H1 (cell line): ENCODE data around the gene GNAI2. TPM values are rescaled to one million over a fixed set of nuclear protein-coding genes. Genes with fewer than 3 reads are reported as not detected.

Experiments
- ATF3 ChIP-seq: IDR thresholded peaks from 2 replicates; pipeline ENCODE4 v1.6.1; 2011; ENCODE audit warnings: low read depth, mild to moderate bottlenecking, low read length; ENCODE audit not compliant: insufficient read depth
- CBX8 ChIP-seq: fragments of 300-800, 300-1000 bp; sonication (generic); IDR thresholded peaks from 2 replicates; pipeline ENCODE4 v1.7.1; 2016; ENCODE audit warnings: low read depth, low read length, borderline replicate concordance
- CREB1 ChIP-seq: IDR thresholded peaks from 2 replicates; pipeline ENCODE4 v1.6.1; 2012; ENCODE audit warnings: inconsistent platforms
- CTCF ChIP-seq, 3 experiments: IDR thresholded peaks; 1 replicate in 2 of 3; 2 replicates in 1 of 3; pipeline versions ENCODE4 v1.5.1 to v1.6.1; 2011; ENCODE audit warnings: low read length in 3 of 3, mild to moderate bottlenecking in 3 of 3, inconsistent platforms in 2 of 3, low read depth in 1 of 3, moderate library complexity in 1 of 3; ENCODE audit not compliant: insufficient read depth in 1 of 3; ENCODE audit errors: control extremely low read depth in 1 of 3
- EGR1 ChIP-seq: IDR thresholded peaks from 2 replicates; pipeline ENCODE4 v1.6.1; 2011; ENCODE audit warnings: low read depth, low read length, borderline replicate concordance
- EP300 ChIP-seq, 2 experiments: IDR thresholded peaks; 1 replicate in 1 of 2; 2 replicates in 1 of 2; pipeline ENCODE4 v1.6.1; 2011 to 2012; ENCODE audit warnings: low read depth in 2 of 2, low read length in 2 of 2, mild to moderate bottlenecking in 2 of 2, borderline replicate concordance in 1 of 2, inconsistent platforms in 1 of 2, moderate library complexity in 1 of 2
- EZH2 ChIP-seq: fragments of 200-600 bp; sonication (generic); IDR thresholded peaks from 2 replicates; pipeline ENCODE4 v1.7.1; 2012; ENCODE audit warnings: low read depth, mild to moderate bottlenecking, moderate library complexity, low read length, inconsistent platforms; ENCODE audit not compliant: severe bottlenecking
- HDAC2 ChIP-seq, 2 experiments: fragments of 300-600 bp in 1 of 2; sonication (generic) in 1 of 2; IDR thresholded peaks; 2 replicates each; pipeline ENCODE4 v1.6.1; 2011 to 2012; ENCODE audit warnings: low read depth in 2 of 2, low read length in 2 of 2, mild to moderate bottlenecking in 2 of 2, moderate library complexity in 2 of 2, borderline replicate concordance in 1 of 2, inconsistent platforms in 1 of 2
- HDAC6 ChIP-seq: IDR thresholded peaks from one replicate; pipeline ENCODE4 v1.7.1; 2012; ENCODE audit warnings: low read depth, mild to moderate bottlenecking, inconsistent platforms, low read length, moderate library complexity
- KDM4A ChIP-seq: IDR thresholded peaks from one replicate; pipeline ENCODE4 v1.7.1; 2012; ENCODE audit warnings: low read depth, mild to moderate bottlenecking, moderate library complexity, low read length, inconsistent platforms; ENCODE audit not compliant: severe bottlenecking
- MAX ChIP-seq: IDR thresholded peaks from 2 replicates; pipeline ENCODE4 v1.6.1; 2012; ENCODE audit warnings: inconsistent platforms
- POU5F1 ChIP-seq: IDR thresholded peaks from 2 replicates; pipeline ENCODE4 v1.6.1; 2011; ENCODE audit warnings: low read depth, mild to moderate bottlenecking, low read length, moderate library complexity
- RBBP5 ChIP-seq: IDR thresholded peaks from 2 replicates; pipeline ENCODE4 v1.7.1; 2012; ENCODE audit warnings: low read depth, mild to moderate bottlenecking, inconsistent platforms, low read length, moderate library complexity, borderline replicate concordance
- RXRA ChIP-seq: IDR thresholded peaks from 2 replicates; pipeline ENCODE4 v1.6.1; 2011; ENCODE audit warnings: low read depth, mild to moderate bottlenecking, low read length, moderate library complexity; ENCODE audit not compliant: insufficient read depth
- SIX5 ChIP-seq: IDR thresholded peaks from 2 replicates; pipeline ENCODE4 v1.6.1; 2011; ENCODE audit warnings: mild to moderate bottlenecking, low read depth, low read length
- SP2 ChIP-seq: IDR thresholded peaks from 2 replicates; pipeline ENCODE4 v1.6.1; 2012; ENCODE audit warnings: mild to moderate bottlenecking, low read length, inconsistent platforms
- SP4 ChIP-seq: IDR thresholded peaks from 2 replicates; pipeline ENCODE4 v1.6.1; 2012; ENCODE audit warnings: low read length, inconsistent platforms
- SRF ChIP-seq: IDR thresholded peaks from 2 replicates; pipeline ENCODE4 v1.6.1; 2011; ENCODE audit warnings: mild to moderate bottlenecking, low read depth, low read length, moderate library complexity
- TAF1 ChIP-seq: IDR thresholded peaks from 2 replicates; pipeline ENCODE4 v1.6.1; 2011; ENCODE audit warnings: mild to moderate bottlenecking, low read depth, low read length
- TCF12 ChIP-seq: IDR thresholded peaks from 2 replicates; pipeline ENCODE4 v1.6.1; 2011; ENCODE audit warnings: low read depth, mild to moderate bottlenecking, low read length
- polyA plus RNA-seq, 7 experiments: library from polyadenylated mRNA; depleted of rRNA in 3 of 7; stranded (reverse) in 5 of 7; unstranded in 2 of 7; fragments of >200 nt in 5 of 7; fragments of 200-250 nt in 2 of 7; gene quantifications; 1 replicate in 5 of 7; 2 replicates in 1 of 7; 4 replicates in 1 of 7; pipeline versions ENCODE4 v1.2.1 to v1.2.3, GENCODE V29; 2011 to 2013; ENCODE audit warnings: missing spikeins in 2 of 7, mixed read lengths in 2 of 7
- total RNA-seq: library from RNA; stranded (reverse); fragmentation: NEBNext Ultra II Directional; extraction: Animal tissue kit (Norgen Biotek cat#: 25700); gene quantifications from 2 replicates; pipeline ENCODE4 v1.2.1, GENCODE V29; 2021

The GNAI2 gene
- total and polyA plus RNA-seq, 2 of the 8 experiments (the other 6 are each of a cell fraction or from before 2014, with no cell fraction given) = 168 to 539 TPM

- TF ChIP-seq CTCF (IDR thresholded peaks at IDR 0.05; ENCODE audit: control extremely low read depth in 1 of 3, insufficient read depth in 1 of 3, low read depth in 1 of 3, low read length in 3 of 3) (peak in 1 of 3 experiments; percentile 15; a peak in 1 of 4 replicates), SIX5 (no peak), MAX (peak; percentile 99), HDAC2 (IDR thresholded peaks at IDR 0.05; ENCODE audit: borderline replicate concordance in 1 of 2, low read depth in 2 of 2, low read length in 2 of 2) (peak in 1 of 2 experiments; percentile 60; a peak in 1 of 4 replicates), RXRA (no peak), EGR1 (no peak), CBX8 (no peak), KDM4A (peak; percentile 95), SP2 (no peak), TCF12 (no peak), EP300 (IDR thresholded peaks at IDR 0.05; ENCODE audit: borderline replicate concordance in 1 of 2, low read depth in 2 of 2, low read length in 2 of 2) (no peak), HDAC6 (no peak), EZH2 (peak; percentile 49), CREB1 (peak; percentile 97), TAF1 (0 out of 2 replicates have a peak, but pooled peaks have one; percentile 27), ATF3 (peak; percentile 84), SP4 (peak; percentile 56; the same call in 1 of the 2 replicates), SRF (peak; percentile 74), POU5F1 (no peak), RBBP5 (peak; percentile 63; the same call in 1 of the 2 replicates)
Measured at GRCh38 chr3:50275996-50276761, 40.2 kb downstream of the GNAI2 start (continued).
